GM18520 (cell line): Measurements from ENCODE around the gene SUMO2.
"Not testable (repeated sequence)": the region's sequence is repeated elsewhere in the genome, so short reads cannot be mapped to it uniquely, and the experiment has no call there.

ENCODE experiments used
- ATAC-seq: cut with Tn5 transposase; IDR thresholded peaks from one replicate; pipeline ENCODE4 v1.9.1; 2021; ENCODE audit not compliant: unreplicated experiment

The SUMO2 gene

DNA sequence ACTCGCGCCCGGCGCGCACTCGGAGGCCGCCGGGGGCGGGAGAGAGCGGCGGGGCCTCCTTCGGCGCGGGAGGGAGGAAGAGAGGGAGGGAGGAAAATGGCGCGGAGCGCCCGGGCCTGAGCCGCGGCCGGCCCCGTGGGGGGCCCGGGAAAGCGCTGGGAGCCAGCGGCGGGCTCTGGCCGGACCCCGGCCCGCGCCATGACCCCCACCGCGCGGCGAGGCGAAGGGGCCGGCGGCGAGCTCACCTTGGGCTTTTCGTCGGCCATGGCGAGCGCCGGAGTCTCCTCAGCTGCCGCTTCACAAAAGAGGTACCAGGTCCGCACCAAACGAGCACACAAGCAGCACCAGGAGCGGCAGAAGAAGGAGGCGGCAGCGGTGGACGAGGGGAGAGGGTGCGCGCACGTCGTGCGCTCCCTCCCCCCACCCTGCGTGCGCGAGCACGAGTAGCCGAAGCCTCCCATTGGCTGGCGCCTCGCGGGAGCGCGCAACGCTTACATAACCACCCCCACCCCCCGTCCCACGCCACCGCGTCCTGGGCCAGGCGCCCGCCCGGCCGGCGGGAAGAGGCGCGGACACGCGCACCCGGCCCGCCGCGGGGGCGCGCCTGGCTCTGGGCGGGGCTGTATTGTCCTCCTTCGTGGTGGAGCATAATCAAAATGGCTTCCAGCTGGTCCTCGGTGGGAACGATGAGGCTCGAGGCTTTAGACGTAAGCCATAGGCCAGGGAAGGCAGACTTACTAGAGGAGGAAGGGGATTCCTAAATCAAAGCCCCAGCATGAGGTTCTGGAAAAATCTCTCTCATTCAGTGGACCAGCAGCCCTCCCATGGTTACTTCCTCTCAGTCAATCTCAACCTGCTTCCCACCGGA lies at the start of gene SUMO2:
Gene SUMO2 (minus strand): TSS at position 391 of the 868 bp plus-strand sequence. CDS start 125 bp downstream, at position 266.
- ATAC-seq = peak; percentile 79

DNA sequence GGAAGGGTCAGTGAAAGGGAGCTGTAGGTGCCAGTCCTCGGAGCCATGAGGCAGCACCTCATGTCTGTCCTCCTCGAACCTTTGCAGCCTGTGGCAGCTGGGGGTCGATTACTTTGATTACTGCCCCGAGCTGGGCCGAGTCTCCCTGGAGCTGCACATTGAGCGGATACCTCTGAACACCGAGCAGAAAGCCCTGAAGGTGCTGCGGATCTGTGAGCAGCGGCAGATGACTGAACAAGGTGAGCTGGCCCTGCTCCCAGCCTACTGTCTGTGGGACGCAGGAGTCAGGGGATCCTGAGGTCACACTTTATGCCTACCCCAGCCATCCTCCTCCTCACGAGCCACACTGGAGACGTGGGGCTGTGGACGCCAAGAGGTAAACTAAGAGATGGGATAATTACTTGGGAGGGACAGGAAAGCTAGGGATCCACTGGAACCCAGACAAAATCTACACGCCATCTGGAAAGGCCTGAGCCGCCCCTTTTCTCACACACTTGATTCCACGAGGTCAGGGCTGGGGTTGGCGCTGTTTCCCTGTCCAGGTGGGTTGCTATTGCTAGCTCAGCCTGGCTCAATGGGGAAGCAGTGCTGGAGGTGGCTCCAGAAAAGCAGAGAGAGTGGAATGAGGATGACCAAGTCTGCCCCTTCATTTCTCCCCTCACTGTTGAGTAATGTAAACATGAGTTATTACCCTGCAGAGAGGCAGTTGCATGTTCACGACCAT lies 49.1 kb upstream of the SUMO2 start:
- ATAC-seq = no peak

DNA sequence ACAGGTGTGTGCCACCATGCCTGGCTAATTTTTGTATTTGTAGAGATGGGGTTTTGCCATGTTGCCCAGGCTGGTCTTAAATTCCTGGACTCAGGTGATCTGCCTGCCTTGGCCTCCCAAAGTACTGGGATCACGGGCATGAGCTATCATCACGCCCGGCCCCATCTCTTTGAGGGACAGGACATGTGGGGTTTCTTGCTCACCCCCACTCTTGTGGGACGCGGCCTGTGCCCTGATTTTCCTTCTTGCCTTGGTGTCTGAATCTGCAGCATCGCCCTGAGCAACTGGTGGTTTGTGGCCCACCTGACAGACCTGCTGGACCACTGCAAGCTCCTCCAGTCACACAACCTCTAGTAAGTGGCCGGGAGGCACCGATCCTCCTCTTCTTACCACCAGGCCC lies 48.3 kb upstream of the SUMO2 start:
- ATAC-seq = no peak

DNA sequence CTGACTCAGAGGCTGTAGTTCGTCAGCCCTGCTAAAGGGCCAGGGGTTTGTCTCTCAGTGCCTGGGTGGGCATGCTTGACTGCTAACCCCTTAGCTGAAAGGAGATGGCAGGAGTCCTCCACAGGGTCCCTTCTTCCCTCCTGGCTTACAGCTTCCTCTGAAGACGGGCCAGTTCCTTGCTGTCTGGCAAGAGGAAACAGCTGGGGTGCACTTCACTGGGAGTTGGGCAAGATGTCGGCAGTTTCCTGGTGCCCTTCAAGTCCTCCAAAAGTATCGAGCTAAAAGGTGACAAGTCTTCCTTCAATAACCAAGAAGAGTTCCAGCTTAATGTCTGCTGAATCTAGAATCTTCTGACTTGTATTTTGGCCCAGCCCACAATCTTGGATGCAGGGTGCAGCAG lies 46.1 kb upstream of the SUMO2 start:
- ATAC-seq = no peak

DNA sequence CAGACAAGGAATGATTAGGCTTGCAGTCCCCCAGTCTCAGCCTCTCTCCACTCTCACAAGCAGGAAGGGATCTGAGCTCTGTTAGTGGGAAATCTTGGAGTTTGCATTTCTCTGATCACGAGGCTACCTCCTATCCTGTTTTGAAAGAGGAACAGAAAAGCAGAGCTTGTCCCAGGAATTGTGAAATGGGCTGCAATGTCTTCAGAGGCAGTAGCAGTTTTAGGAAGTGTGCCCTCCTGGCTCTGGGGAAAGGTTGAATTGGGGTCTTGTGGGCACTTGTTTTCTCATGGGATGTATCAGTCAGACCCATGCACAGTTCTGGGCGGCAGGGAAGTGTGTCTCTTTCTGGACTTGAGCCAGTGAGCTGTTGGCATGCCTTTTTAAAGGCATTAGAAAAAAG lies 45.5 kb upstream of the SUMO2 start:
- ATAC-seq = no peak

DNA sequence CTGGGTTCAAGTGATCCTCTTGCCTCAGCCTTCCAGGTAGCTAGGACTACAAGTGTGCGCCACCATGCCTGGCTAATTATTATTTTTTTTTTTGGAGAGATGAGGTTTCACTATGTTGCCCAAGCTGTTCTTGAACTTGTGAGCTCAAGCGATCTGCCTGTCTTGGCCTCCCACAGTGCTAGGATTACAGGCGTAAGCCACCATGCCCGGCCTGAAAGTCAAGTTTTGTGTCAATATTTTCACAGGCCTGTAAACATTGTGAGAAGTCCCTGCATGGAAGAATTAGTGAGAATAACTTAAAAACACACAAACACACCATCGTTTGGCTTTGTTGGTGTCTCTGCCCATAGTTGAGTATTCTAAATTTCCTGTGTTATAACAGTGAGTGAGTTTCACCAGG lies 45.0 kb upstream of the SUMO2 start:
- no peak for ATAC-seq

DNA sequence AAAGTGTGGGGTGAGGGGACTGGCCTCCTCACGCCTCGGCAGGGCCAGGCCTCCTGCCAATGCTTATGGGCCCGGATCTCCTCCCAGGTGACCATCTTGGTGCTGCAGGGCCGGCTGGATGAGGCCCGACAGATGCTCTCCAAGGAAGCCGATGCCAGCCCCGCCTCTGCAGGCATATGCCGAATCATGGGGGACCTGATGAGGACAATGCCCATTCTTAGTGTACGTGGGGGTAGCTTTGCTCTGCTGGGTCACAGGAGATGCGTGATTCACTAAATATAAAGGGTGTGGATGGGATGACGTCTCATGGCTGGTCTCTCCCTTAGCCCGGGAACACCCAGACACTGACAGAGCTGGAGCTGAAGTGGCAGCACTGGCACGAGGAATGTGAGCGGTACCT lies 42.3 kb upstream of the SUMO2 start:
- no peak for ATAC-seq

DNA sequence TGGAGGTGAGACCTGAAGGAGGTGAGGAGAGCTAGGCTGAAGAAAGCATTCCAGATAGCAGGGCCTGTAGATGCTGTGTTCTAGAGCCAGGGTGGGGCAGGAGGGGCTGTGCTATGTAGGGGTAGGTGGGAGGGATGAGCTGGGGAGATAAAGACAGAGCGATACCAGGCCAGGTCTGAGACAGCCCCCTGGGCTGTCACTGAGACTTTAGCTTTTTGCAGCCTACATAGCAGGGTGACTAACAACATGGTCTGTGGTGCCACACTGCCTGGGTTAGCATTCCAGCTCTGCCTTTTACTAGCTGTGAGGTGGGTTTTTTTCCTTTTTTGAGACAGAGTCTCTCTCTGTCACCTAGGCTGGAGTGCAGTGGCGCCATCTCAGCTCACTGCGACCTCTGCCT lies 37.1 kb upstream of the SUMO2 start:
- ATAC-seq = no peak

DNA sequence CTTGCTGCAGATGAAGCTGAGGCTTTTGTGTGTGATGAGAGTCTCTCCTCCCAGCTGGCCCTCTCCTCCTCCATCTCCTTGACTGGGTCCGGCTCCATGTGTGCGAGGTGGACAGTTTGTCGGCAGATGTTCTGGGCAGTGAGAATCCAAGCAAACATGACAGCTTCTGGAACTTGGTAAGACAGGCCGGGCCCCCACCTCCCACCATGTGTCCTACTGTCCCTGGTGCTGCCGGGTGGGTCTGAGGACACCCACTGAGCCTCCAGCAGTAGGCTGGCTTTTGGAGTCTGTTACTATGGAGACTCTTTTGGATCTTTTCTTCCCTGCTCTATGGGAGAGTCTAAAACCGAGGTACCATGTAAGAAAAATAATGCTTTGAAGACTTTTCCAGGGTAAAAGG lies 35.4 kb upstream of the SUMO2 start:
- no peak for ATAC-seq

DNA sequence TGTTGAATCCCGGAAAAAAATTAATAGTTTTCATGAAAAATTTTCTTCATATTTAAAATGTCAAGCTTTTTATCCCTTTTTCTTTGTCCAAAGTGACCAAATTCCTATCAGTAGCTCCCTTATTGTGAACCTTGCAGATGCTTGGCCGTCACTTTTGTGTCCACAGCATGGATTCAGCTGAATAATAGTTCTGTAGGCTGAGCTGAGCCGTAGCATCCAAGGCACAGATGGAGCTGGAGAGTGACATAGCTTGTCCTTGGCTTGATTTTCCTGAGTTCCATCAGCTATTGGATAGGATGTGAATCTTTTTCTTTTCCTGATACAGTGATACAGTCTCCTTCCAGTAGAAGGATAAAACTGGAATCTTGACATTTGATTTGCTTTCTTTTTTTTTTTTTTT lies 26.3 kb upstream of the SUMO2 start:
- ATAC-seq = no peak

DNA sequence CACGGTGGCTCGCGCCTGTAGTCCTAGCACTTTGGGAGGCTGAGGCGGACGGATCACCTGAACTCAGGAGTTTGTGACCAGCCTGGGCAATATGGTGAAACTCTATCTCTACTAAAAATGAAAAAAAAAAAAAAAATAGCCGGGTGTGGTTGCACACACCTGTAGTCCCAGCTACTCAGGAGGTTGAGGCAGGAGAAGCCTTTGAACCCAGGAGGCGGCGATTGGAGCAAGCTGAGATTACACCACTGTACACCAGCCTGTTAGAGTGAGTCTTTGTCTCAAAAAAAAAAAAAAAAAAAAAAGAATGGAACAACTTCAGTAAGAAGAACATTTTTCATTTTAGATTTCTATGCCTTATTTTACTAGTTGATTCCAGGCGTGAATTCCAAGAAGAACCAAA lies 25.4 kb upstream of the SUMO2 start:
- no peak for ATAC-seq

DNA sequence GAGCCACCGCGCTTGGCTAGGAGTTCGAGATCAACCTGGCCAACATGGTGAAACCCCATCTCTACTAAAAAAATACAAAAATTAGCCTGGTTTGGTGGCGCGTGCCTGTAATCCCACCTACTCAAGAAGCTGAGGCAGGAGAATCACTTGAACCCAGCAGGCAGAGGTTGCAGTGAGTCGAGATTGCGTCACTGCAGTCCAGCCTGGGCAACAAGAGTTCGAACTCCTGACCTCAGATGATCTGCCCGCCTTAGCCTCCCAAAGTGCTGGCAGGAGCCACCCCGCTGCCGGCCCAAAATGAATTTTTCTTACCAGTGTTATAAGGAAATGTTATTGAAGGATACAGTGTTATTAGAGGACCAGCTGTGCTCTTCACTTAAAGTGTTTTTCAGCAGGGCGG lies 25.0 kb upstream of the SUMO2 start:
- no peak for ATAC-seq

DNA sequence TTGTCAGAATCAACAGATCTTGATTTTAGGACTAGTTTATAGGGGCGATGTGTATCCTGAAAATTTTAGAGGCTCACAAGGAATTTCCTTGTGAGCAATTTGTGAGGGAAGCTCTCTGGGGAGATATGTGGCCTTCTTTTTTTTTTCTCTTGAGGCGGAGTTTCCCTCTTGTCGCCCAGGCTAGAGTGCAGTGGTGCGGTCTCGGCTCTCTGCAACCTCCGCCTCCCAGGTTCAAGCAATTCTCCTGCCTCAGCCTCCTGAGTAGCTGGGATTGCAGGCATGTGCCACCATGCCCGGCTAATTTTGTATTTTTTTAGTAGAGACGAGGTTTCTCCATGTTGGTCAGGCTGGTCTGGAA lies 24.3 kb upstream of the SUMO2 start:
- not testable (repeated sequence) for ATAC-seq

DNA sequence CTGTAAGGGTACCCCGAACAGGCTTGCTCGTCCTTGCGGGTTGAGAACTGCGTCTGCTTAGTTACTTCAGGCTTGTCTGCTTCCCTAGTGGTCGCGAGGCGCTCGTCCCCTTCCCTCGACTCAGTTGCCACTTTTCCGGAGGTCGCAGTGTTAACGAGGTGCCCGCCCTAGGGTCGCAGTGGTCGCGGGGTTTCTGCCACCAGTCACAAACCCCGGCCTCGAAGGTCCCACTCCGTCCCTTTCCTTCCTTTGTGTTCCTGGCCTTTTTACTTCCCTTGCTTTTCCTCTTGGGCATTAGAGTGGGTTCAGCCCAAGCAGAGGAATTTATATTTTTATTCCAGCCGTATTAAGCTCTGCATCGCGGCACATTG lies 23.0 kb upstream of the SUMO2 start:
- no peak for ATAC-seq

DNA sequence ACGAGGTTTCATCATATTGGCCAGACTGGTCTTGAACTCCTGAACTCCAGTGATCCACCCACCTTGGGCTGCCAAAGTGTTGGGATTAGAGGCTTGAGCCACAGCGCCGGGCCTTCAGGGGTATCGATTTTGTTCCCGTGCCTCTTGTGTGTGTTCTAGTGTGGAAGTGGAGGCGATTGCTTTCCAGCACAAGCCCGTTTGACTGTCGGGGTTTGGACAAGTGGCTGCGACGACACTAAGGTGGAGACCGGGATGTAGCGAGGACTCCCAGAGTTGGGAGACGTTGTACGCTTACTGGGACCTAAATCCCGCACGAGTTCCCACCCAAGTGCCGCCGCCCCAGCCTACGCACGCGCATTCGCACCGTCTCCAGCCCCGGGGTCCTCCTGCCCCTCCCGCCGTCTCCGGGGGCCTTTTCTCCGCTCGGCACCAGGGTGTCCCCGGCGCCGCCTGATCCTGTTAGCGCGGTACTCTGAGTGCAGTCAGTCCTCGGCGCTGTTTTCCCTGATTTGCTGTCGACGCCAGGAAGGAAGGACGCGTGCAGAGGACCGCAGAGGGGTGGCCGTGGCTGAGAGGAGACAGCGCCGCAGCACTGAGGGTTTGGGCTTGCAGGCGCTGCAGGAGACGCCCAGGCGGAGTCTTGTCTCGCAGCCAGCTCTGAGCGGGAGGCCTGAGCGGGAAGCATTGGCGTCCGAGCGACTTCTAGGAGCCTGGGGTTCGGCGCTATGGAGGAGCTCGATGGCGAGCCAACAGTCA lies 22.5 kb upstream of the SUMO2 start, which contains the start of gene NUP85:
Gene NUP85 (plus strand): TSS at position 643 of the 756 bp plus-strand sequence. CDS start 83 bp downstream, at position 726.
- ATAC-seq = peak; percentile 60

DNA sequence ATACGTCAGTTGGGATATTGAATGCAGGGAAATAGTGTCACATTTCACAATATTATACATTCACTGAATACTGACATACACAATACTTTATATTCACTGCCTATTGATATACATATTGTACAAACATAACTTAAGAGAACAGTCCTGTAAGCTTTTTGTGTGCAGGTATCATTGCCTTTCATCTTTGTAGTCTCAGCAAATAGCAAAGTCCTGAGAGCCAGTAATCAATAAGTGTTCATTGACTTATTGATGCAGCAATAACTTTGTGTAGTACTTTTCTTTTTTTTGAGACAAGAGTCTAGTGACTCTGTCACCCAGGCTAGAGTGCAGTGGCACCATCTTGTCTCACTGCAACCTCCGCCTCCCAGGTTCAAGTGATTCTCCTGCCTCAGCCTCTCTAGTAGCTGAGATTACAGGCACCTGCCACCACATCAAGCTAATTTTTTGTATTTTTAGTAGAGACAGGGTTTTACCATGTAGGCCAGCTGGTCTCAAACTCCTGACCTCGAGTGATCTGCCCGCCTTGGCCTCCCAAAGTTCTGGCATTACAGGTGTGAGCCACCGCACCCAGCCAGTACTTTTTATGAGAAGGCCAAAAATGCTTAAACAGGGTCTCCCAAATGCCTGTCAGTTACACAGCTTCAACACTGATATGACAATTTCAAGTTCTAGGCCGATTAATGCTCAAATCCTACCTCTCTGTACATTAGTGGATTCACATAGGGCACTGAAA lies 17.3 kb upstream of the SUMO2 start:
- no peak for ATAC-seq

DNA sequence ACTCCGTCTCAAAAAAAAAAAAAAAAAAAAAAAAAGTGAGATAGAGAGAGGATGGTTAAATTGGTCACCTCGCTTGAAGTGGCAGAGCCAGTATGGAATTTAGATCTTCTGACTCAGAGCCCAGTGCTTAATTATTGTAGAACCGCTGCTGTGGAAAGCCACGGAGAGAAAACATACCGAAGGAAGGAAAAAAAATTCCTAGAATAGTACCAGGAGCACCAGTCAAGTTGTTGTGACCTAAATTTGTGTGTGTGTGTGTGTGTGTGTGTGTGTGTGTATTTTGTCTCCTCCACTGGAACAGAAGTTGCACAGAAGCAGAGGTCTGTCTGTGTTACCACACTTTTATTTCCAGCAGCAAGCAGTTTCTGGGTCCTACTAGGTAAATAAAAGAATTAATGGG lies 12.1 kb upstream of the SUMO2 start:
- ATAC-seq = no peak

DNA sequence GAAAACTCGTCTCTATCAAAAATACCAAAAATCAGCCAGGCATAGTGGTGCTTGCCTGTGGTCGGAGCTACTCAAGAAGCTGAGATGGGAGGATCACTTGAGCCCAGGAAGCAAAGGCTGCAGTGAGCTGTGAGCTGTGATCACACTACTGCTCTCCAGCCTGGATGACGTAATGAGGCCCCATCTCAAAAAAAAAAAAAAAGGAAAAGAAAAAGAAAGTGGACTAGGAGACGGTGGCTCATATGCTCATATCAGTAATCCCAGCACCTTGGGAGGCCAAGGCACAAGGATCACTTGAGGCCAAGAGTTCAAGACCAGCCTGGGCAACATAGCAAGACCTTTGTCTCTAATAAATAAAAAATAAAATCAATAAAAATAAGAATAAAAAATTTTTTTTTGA lies 8.8 kb upstream of the SUMO2 start:
- no peak for ATAC-seq

DNA sequence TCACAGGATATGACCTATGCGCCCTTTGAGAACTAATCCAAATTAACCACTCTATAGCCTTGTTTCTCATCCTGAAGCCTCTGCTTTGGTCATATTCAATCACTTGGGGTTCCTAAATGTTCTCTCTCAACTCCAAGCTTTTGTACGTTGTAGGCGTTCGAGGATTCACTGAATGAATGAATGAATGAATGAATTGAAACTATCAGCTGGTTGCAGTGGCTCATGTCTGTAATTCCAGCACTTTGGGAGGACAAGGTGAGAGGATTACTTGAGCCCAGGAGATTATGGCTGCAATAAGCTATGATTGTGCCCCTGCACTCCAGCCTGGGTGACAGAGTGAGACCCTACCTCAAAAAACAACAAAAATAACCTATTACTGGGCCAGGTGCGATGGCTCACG lies 5.9 kb upstream of the SUMO2 start:
- ATAC-seq = no peak

DNA sequence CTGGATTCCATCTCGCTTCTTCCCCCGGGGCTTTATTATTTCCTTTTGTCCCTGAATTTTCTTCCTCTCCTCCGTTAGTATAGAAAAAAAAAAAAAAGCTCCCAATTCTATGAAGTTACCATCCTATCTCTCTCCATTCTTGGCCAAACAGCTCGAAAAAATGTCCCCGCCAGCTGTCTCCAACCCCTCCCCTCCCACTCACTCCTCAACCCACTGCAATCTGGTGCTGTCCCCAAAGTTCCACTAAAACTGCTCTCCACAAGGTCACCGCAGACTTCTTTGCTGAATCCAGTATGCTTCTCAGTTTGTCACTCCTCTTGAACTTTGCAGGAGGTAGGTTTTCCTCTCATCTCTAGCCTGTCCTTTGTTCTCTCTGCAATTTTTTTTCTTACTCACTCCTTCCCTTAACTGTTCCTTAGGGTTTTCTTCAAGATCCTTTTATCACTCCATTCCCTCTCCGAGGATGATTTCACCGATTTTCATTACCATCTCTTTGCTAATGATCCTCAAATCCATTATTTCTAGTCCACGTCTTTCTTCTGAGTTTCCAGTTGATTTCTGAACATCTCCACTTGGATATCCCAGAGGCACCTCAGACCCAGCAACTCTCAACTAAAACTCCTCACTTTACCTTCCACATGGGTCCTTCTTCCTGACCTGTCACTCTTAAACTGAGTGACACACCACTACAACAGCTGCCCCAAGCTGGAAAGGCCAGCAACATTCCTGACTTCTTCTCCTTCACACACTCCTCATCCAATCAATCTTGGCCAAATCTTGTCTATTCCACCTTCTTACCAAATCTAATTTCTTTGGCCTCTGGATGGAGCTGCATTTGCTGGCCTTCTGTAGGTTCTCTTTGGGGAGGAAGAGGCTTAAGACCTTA lies 1.5 kb upstream of the SUMO2 start:
- ATAC-seq = no peak
